ENCODE data around the gene TRAPPC5. TPM values are rescaled to one million over a fixed set of nuclear protein-coding genes. Genes with fewer than 3 reads are reported as not detected.

The TRAPPC5 gene
- total RNA-seq, 2 donors from 2014 or later, result 105 to 150 TPM

DNA sequence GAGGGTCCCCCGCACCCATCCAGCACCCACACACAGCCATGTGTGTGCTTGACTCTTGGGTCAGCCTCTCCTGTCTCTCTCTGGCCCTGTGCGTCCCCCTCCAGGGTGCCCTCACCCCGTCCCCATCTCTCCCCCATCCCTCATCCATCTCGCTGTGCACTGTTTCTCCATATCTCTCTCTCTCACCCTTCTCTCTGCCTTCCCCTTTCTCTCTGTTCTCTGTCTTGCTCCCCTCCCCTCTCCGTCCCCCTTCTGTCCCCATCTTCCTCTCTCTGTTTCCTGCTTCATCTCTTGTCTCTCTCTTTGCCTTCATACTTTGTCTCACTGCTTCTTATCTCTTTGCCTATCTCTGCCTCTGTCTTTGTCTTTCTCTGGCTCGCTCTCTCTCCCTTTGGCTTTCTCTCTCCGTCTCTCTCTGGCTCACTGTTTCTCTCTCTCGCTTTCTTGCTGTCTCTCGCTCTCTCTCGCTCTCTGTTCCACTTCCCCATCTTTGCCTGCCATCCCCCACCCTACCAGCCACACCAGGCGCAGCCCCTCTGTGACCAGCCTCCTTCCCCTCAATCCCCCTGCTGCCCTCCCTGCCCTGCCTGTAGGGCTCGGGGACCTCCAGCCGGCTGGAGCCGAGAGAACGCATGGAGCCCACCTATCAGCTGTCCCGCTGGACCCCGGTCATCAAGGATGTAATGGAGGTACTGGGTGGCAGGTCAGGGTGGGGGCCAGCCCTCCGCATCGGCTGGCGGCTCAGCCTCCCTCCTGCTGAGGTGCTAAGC is 34.8 kb upstream of the TRAPPC5 start:
- no peak overlapping the region for H3K27ac ChIP-seq
- H3K27me3 ChIP-seq (replicated peaks; ENCODE audit: insufficient read depth), result no peaks in the 10 kb centered on the region
- no peak for TF ChIP-seq POLR2A (IDR thresholded peaks at IDR 0.05)
- no peak for TF ChIP-seq POLR2AphosphoS5 (IDR thresholded peaks at IDR 0.05)
- TF ChIP-seq, protein P1, sequence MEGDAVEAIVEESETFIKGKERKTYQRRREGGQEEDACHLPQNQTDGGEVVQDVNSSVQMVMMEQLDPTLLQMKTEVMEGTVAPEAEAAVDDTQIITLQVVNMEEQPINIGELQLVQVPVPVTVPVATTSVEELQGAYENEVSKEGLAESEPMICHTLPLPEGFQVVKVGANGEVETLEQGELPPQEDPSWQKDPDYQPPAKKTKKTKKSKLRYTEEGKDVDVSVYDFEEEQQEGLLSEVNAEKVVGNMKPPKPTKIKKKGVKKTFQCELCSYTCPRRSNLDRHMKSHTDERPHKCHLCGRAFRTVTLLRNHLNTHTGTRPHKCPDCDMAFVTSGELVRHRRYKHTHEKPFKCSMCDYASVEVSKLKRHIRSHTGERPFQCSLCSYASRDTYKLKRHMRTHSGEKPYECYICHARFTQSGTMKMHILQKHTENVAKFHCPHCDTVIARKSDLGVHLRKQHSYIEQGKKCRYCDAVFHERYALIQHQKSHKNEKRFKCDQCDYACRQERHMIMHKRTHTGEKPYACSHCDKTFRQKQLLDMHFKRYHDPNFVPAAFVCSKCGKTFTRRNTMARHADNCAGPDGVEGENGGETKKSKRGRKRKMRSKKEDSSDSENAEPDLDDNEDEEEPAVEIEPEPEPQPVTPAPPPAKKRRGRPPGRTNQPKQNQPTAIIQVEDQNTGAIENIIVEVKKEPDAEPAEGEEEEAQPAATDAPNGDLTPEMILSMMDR (IDR thresholded peaks at IDR 0.05), result no peak
- WGBS, result 68% methylated on average over 20 of the region's 20 CpGs
- no peak for DNase-seq (ENCODE audit: low spot score)
- H3K4me1 ChIP-seq (replicated peaks), result no peaks in the 10 kb centered on the region
- H3K9me3 ChIP-seq, result no peaks in the 10 kb centered on the region
- H3K4me3 ChIP-seq, result no peak overlapping the region
- intact Hi-C loops (cut with DNase I), result no loop called here
- H3K36me3 ChIP-seq, result no peaks in the 10 kb centered on the region

DNA sequence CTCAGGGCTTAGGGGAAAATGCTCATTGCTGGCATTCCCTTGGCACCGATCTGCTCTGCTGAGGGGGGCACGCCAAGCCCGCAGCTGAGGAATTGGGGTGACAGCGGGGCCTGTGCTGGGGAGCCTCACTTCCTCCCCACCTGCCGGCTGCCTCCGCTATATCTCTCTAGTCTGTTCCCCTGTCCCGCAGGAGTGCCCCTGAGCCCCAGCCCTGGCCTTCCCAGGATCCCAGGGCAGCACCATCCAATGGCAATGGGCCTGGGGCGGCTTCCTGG is 34.3 kb upstream of the TRAPPC5 start:
- intact Hi-C loops (cut with DNase I), result no loop called here
- no peaks in the 10 kb centered on the region for H3K36me3 ChIP-seq

DNA sequence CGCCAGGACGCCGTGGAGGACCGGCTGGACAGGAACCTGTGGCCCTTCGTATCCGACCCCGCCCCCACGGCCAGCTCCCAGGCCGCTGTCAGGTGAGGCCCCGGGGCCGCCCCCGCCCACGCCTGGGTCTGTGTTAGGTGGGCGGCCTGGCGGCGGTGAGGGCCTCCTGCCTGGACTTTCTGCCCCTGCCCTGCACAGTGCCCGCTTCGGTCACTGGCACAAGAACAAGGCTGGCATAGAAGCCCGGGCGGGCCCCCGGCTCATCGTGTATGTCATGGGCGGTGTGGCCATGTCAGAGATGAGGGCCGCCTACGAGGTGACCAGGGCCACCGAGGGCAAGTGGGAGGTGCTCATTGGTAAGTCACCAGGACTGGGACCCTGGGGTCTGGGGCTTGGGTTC is 33.5 kb upstream of the TRAPPC5 start:
- intact Hi-C loops (cut with DNase I), result no loop called here
- no peak for DNase-seq (ENCODE audit: low spot score)
- Histone ChIP-seq H3K27ac (no peak overlapping the region), H3K4me1 (replicated peaks) (no peaks in the 10 kb centered on the region), H3K9me3 (no peaks in the 10 kb centered on the region), H3K4me3 (no peak overlapping the region), H3K27me3 (replicated peaks; ENCODE audit: insufficient read depth) (no peaks in the 10 kb centered on the region), H3K36me3 (no peaks in the 10 kb centered on the region)
- WGBS, result 92% methylated on average over 26 of the region's 26 CpGs
- TF ChIP-seq, protein P1 (IDR thresholded peaks at IDR 0.05), result no peak

More for the DNA sequence above, 34.3 kb upstream of the TRAPPC5 start:
- H3K27me3 ChIP-seq (replicated peaks; ENCODE audit: insufficient read depth), result no peaks in the 10 kb centered on the region
- no peaks in the 10 kb centered on the region for H3K4me1 ChIP-seq (replicated peaks)
- no peak overlapping the region for H3K27ac ChIP-seq
- H3K4me3 ChIP-seq, result no peak overlapping the region
- no peak for TF ChIP-seq POLR2AphosphoS5 (IDR thresholded peaks at IDR 0.05)
- TF ChIP-seq, protein P1 (IDR thresholded peaks at IDR 0.05), result no peak
- TF ChIP-seq POLR2A (IDR thresholded peaks at IDR 0.05), result no peak
- 83% methylated on average over 8 of the region's 8 CpGs for WGBS
- H3K9me3 ChIP-seq, result no peaks in the 10 kb centered on the region
- no peak for DNase-seq (ENCODE audit: low spot score)

DNA sequence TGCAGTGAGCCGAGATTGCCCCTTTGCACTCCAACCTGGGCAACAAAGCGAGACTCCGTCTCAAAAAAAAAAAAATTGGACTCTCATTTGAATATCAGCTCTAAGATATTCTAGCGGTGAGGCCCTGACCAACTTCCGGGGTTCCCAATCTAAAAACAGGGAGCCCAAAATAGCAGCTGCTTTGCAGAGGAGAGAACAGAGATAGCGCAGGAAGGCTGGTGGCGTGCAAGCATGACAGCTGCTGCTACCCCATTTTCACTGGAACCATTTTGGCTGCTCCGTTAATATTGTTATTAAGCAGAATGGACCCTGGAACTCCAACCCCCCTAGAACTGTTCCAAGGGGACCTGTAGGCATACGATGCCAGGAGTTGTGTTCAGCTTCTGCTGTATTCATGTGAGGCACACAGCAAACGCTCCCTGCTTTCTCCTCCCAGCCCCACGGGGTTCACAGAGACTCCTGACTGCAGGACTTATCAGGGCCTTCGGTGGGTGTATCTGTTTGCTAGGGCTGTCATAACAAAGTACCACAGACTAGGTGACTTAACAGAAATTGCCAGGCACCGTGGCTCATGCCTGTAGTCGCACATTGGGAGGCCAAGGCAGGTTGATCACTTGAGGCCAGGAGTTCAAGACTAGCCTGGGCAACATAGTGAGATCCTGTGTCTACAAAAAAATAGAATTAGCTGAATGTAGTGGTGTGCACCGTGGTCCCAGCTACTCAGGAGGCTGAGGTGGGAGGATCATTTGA is 32.2 kb upstream of the TRAPPC5 start:
- Histone ChIP-seq H3K9me3 (no peaks in the 10 kb centered on the region), H3K4me1 (replicated peaks) (no peaks in the 10 kb centered on the region), H3K4me3 (no peak overlapping the region), H3K27me3 (replicated peaks; ENCODE audit: insufficient read depth) (no peaks in the 10 kb centered on the region), H3K27ac (no peak overlapping the region), H3K36me3 (no peaks in the 10 kb centered on the region)
- intact Hi-C loops (cut with DNase I), result no loop called here
- WGBS, result 88% methylated on average over 15 of the region's 15 CpGs
- DNase-seq (ENCODE audit: low spot score), result no peak
- TF ChIP-seq POLR2AphosphoS5 (IDR thresholded peaks at IDR 0.05), result no peak

DNA sequence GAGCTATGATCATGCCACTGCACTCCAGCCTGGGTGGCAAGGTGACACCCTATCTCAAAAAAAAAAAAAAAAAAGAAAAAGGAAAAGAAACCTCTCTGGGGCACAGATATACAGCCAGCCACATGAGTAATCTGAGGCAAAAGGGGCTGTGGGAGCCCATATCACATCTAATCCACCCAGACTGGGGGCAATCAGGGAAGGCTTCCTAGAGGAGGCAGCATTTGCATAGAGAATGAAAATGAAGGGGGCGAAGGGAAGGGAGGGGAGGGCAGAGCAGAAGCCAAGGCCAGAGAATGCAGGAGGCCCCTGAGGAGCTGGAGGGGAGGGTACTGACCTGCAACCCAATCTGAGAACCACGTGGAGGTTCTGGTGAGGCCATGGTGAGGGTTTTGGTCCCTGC is 30.5 kb upstream of the TRAPPC5 start:
- Histone ChIP-seq H3K27me3 (replicated peaks; ENCODE audit: insufficient read depth) (no peaks in the 10 kb centered on the region), H3K4me1 (replicated peaks) (no peaks in the 10 kb centered on the region), H3K4me3 (no peak overlapping the region), H3K36me3 (no peaks in the 10 kb centered on the region), H3K9me3 (no peaks in the 10 kb centered on the region), H3K27ac (no peak overlapping the region)
- intact Hi-C loops (cut with DNase I), result loop anchor here (2.0 to 10.0 kb wide), 2 partner anchors 35 to 145 kb away; no protein-coding TSS in a partner anchor
- DNase-seq (ENCODE audit: low spot score), result no peak
- TF ChIP-seq, protein P1 (IDR thresholded peaks at IDR 0.05), result no peak
- TF ChIP-seq POLR2AphosphoS5 (IDR thresholded peaks at IDR 0.05) (no peak), POLR2A (IDR thresholded peaks at IDR 0.05) (no peak)
- WGBS, result 32% methylated on average over 2 of the region's 2 CpGs
